Limb (tissue), 2 donors: ENCODE results near the gene MYOG.

Experiments used
- DNase-seq, 2 donors: peaks; one replicate each; pipeline ENCODE4 v3.0.0-alpha.2; 2016; ENCODE audit errors: extremely low spot score in 2 of 2

Gene MYOG

DNA sequence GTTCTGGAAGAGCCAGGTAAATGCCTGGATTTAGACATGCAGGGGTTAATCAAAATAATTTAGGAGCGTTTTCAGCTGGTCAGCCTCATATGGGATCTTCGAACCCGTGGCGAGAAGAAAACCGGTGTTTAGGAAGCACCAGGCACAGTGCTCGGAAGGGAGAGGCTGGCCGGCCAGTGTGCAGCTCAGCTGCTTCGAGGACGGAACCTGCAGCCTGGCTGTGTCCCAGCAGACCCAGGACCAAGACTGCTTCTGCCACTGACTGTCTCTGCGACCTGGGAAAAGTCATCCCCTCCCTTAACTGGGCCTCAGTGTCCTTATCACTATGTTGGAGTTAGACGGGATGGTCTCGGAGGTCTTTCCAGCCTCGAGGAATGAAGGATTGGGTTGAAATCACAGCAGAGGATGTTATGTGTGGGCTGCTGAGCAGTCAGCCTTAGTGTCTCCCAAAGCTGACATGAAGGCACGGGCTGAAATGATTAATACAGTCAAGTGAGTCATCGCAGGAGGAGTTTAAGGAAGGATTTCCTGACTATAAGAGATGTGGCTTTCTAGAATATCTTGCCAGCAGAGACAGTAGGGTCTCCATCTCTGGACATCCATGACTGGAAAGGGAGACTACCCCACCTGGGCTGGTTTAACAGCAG, 38.7 kb downstream of the MYOG start:
- DNase-seq: no peak

- DNase-seq: peak in 1 of 2 donors; percentile 60
These were observed 39.8 kb downstream of the MYOG start for GRCh38 chr1:203045821-203046594.

DNA sequence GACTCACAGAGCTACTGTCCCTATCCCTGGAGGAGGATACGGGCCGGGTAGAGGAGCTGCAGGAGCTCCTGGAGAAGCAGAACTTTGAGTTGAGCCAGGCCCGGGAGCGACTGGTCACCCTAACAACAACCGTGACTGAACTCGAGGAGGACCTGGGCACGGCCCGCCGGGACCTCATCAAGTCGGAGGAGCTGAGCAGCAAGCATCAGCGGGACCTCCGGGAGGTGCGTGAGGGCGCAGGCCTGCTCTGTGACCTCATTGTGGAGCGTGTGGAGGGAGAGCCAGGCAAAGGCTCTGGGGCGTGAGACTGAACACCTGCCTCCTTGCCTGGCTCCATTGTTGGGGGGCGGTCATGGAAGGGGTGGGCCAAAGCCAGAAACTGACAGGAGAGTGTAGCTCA, 40.5 kb downstream of the MYOG start:
- DNase-seq: no peak

DNA sequence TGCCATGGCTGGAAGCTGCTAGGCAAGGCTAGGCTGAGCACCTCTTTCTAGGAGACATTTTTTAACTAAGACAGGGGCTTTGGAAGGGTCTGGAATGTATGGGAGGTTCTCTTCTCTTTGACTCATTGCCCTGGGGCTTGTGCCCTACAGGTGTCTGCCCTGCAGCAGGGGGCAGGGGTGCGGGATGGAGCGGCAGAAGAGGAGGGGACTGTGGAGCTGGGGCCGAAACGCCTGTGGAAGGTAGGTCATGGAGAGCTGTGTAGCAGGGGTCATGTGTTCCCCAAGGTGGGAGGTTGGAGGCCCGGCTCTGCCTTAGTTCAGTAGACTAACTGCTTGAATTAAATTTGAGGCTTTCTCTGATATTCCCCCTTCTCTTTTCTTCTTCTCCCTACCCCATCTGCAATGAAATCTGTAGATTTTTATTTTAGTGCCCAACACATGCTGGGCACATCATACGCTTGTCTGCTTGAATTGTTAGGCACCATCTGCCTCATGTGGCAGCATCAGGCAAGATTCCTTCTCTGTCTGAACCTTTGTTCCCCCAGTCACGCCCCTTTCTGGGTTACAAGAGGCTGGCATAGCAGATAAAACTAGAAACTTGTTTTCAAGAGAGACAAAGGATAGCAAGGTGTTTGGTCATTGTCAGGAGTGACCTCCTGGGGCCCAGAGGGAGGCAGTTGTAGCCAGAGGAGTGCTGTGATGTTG, 41.1 kb downstream of the MYOG start:
- no peak for DNase-seq

GRCh38 chr1:203043830-203044545, 41.8 kb downstream of the MYOG start:
- DNase-seq: no peak

DNA sequence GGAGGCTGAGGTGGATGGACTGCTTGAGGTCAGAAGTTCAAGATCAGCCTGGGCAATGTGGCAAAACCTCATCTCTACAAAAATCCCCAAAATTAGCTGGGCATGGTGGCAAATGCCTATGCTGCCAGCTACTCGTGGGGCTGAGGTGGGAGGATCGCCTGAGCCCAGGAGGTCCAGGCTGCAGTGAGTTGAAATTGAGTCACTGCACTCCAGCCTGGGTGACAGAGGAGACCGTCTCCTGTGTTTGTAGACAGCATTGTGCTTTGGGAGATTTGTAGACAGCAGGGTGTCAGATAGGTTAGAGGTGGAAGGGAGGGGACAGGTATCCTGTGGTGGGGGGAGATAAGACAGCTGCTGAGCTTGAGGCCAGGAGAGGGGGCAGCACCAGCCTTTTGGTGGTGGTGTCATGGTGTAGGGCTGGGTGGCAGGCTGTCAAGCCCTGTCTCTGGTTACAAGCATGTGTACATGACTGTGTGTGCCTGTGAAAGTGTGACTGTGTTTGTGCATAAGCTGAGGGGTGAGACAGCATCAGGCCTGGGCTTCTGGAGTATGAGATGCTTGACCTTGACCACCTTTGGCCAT, 44.4 kb downstream of the MYOG start:
- peak in 1 of 2 donors; percentile 18 for DNase-seq

GRCh38 chr1:203040513-203041275, 45.1 kb downstream of the MYOG start:
- peak in 1 of 2 donors; percentile 9 for DNase-seq

DNA sequence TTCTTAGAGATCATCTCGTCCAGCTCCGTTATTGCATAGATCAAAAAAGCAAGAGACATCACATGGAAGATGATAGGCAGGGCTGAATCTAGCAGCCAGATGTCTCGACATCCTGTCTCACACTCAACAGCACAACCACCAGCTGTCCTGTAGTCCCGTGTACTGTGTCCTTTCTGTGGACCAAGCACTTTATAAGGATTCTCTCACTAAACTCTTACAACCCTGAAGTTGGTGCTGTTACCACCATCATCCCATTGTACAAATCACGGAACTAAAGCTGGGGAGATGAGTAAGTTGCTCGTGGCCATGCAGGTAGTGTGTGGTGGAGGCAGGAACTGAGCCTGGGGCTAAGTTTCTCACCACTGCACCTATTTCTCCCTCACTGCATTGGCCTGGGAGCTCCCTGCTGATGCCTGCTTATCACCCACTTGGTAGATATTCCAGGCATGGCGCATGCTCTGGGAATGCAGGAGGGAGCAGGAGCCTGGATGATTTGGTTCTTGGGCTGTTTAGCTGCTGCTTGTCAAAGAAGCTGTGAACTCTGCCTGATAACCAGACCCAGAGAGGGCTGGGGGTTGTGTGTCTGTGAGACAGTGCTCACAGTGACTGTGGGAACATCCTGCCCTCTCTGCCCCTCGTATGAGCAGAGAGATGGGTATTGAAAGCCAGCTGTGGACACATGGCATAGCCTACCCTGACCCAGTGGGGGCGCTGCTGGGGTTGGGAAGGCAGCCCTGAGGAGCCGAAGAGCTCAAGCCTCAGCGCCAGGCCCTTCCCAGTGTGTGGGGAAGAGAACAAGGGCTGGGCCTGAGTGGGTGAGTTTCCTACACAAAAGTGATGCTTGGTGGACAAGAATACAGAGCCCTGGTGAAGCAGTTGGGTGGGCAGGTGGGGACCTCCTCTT, 46.0 kb downstream of the MYOG start:
- peak in 1 of 2 donors; percentile 38 for DNase-seq

- peak; percentile 78 to 84 for DNase-seq
These were observed 46.8 kb downstream of the MYOG start for GRCh38 chr1:203038891-203039608.

DNA sequence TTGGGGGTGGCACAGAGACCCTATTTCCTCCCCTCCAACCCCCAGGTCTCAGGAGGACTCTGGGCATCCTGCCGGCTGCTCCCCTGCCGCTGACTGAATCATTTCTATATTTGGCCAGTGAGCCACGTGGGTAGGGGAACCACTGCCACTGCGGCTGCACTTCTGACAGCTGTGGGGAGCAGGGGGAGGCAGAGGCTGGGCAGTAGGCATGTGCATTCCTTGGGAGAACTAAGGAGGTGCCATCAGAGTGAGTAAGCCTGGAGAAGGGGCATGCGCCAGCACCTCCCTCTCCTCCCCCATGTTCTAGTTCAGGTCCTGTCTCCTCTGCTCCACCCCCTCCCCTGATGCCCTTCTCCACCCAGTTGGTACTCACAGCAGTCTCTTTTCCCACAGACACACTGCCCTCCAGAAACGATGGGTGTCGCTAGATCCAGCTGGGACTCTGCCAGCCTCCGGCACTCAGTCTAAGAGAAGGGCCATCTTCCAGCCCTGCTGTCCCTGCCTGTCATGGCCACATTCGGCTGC, 47.5 kb downstream of the MYOG start:
- peak in 1 of 2 donors; percentile 54 for DNase-seq

- DNase-seq: no peak
These were observed 48.2 kb downstream of the MYOG start for GRCh38 chr1:203037509-203038190.

- DNase-seq: no peak
These were observed 49.3 kb downstream of the MYOG start for GRCh38 chr1:203036537-203036936.

- DNase-seq: no peak
These were observed 49.7 kb downstream of the MYOG start for GRCh38 chr1:203036135-203036534.

DNA sequence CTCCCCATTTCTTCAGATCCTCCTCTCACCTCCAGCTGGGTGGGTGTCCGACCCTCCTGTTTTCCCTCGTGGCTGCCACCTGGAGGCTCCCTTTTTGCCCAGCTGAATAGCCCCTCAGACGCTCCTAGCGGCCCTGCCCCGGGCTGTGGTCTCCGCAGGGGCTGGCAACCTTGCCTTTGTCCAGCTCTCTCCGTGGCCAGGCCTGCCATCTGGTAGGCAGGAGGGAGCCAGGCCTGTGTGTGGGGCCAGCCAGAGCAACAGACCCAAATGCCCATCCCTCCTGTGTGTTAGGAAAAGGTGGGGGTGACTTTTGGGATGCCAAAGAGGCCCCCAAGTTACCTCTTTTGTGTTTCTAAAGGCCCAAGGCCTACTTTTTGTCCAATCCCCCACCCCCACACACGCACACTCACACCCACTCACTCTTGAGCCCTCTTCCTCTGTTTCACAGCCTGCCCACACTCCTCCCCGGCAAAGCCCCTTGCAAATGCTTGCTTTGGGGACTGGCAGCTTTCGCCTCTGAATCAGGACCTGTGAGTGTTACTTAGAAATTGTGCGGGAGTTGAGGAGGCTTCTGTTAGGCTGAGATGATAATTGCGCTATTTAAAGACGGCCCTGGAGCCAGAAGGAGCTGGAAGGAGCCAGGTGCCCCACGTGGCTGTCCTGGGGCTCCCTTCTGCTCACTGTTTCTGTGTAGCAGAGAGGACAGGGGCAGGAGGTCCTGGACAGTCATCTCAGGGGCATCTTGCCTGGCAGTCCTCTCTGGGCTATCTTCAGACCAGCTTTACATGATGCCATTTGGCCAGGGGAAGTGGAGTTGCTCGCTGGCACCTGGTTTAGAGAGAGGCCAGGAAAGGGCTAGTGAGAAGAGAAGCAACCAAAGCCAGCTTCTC, 50.5 kb downstream of the MYOG start:
- DNase-seq: no peak

GRCh38 chr1:203034422-203035110, 51.2 kb downstream of the MYOG start:
- DNase-seq: no peak

DNA sequence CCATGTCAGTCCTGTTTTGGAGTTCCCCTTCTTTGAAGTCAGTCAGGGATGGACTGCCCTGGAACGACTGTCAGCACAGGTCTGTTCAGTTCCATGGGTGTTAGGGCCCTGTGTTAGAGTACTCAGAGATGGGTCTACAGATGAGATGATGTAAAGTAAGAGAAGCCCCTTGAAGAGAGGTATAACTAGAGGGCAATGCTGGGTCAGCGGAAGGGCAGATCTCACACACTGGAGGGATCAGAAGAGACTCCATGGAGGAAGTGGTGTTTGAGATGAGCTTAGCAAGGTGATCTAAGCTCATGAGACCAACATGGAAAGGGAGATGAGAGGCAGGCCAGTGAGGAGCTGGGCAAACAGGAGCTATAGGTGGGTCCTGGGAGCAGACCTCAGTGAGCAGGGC, 51.9 kb downstream of the MYOG start:
- DNase-seq: no peak
